ENCODE data around the gene RBM33. TPM values are rescaled to one million over a fixed set of nuclear protein-coding genes. Genes with fewer than 3 reads are reported as not detected.

RBM33 gene
- total RNA-seq, 4 donors from 2014 or later = 35.7 to 59.9 (median 44.5) TPM

- Histone ChIP-seq H3K4me1 (no peaks in the 10 kb centered on the region), H3K36me3 (no peaks in the 10 kb centered on the region), H3K4me3 (replicated peaks in 1 of 3) (no peak overlapping the region), H3K27me3 (no peaks in the 10 kb centered on the region), H3K9me3 (no peaks in the 10 kb centered on the region), H3K27ac (no peak overlapping the region)
- TF ChIP-seq CTCF (IDR thresholded peaks at IDR 0.05) (no peak), POLR2A (IDR thresholded peaks at IDR 0.05) (no peak)
- WGBS, 2 donors = 83 to 91% methylated on average over 9 to 16 of the region's 18 CpGs
- DNase-seq = no peak
- intact Hi-C loops (cut with DNase I) = no loop called here
These were observed 175.8 kb downstream of the RBM33 start for GRCh38 chr7:155820246-155820645.

- TF ChIP-seq POLR2A (IDR thresholded peaks at IDR 0.05) = no peak
- no peak for TF ChIP-seq CTCF (IDR thresholded peaks at IDR 0.05)
- Histone ChIP-seq H3K9me3 (no peaks in the 10 kb centered on the region), H3K36me3 (no peaks in the 10 kb centered on the region), H3K27me3 (no peaks in the 10 kb centered on the region), H3K27ac (no peak overlapping the region), H3K4me1 (no peaks in the 10 kb centered on the region), H3K4me3 (replicated peaks in 1 of 3) (no peak overlapping the region)
- 86 to 89% methylated on average over 10 to 13 of the region's 13 CpGs for WGBS, 2 donors
- intact Hi-C loops (cut with DNase I) = no loop called here
- no peak for DNase-seq
These were observed 176.3 kb downstream of the RBM33 start for GRCh38 chr7:155820788-155821187.

DNA sequence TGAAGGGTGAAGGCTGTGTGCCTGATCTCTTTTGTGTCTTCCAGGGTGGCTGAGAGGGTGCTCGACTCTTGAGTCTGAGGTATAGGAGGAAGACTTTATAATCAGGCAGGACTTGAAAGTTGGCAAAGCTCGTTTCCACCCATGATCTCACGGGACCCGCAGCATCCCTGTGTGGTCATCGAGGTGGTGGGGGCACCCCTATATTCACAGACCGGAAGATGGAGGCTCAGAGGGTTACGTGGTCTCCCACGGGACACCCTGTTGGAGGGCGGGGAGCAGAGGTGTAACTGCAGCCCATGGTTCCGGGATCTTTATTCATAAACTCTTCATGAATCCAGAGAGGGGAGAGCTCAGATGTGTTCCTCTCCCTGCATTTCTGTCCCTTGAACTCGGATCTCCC, 177.4 kb downstream of the RBM33 start:
- TF ChIP-seq CTCF (IDR thresholded peaks at IDR 0.05) = no peak
- no peak for TF ChIP-seq POLR2A (IDR thresholded peaks at IDR 0.05)
- H3K9me3 ChIP-seq = no peaks in the 10 kb centered on the region
- H3K36me3 ChIP-seq = no peaks in the 10 kb centered on the region
- no peak overlapping the region for H3K27ac ChIP-seq
- H3K4me3 ChIP-seq (replicated peaks in 1 of 3) = no peak overlapping the region
- H3K27me3 ChIP-seq = no peaks in the 10 kb centered on the region
- DNase-seq = no peak
- WGBS, 2 donors = 82 to 92% methylated on average over 7 to 11 of the region's 11 CpGs
- intact Hi-C loops (cut with DNase I) = no loop called here
- H3K4me1 ChIP-seq = no peaks in the 10 kb centered on the region

- Histone ChIP-seq H3K4me1 (no peaks in the 10 kb centered on the region), H3K4me3 (replicated peaks in 1 of 3) (no peak overlapping the region), H3K27ac (no peak overlapping the region), H3K9me3 (no peaks in the 10 kb centered on the region), H3K36me3 (no peaks in the 10 kb centered on the region), H3K27me3 (no peaks in the 10 kb centered on the region)
- DNase-seq = no peak
- 87 to 88% methylated on average over 17 of the region's 17 CpGs for WGBS, 2 donors
- intact Hi-C loops (cut with DNase I) = no loop called here
- no peak for TF ChIP-seq POLR2A (IDR thresholded peaks at IDR 0.05)
- no peak for TF ChIP-seq CTCF (IDR thresholded peaks at IDR 0.05)
These were observed 179.9 kb downstream of the RBM33 start for GRCh38 chr7:155824227-155824886.

GRCh38 chr7:155825336-155825735, 180.9 kb downstream of the RBM33 start:
- H3K4me3 ChIP-seq (replicated peaks in 1 of 3) = no peak overlapping the region
- no peaks in the 10 kb centered on the region for H3K36me3 ChIP-seq
- no peak for DNase-seq
- H3K27ac ChIP-seq = no peak overlapping the region
- no peaks in the 10 kb centered on the region for H3K9me3 ChIP-seq
- 56 to 69% methylated on average over 3 of the region's 3 CpGs for WGBS, 2 donors
- no peaks in the 10 kb centered on the region for H3K27me3 ChIP-seq
- intact Hi-C loops (cut with DNase I) = no loop called here
- H3K4me1 ChIP-seq = no peaks in the 10 kb centered on the region
- TF ChIP-seq POLR2A (IDR thresholded peaks at IDR 0.05) (no peak), CTCF (IDR thresholded peaks at IDR 0.05) (no peak)

Measured in thyroid gland (tissue), 4 donors.